C1 segment of cervical spinal cord (tissue), 14 donors: Measurements from ENCODE around the gene CSF1.

Source experiments
- DNase-seq, 14 donors: peaks; one replicate each; lab custom pipeline; 2025; lab: John Stamatoyannopoulos, UW

CSF1 gene

GRCh38 chr1:109977657-109978378, 67.2 kb downstream of the CSF1 start:
- DNase-seq, result no peak

- no peak for DNase-seq
Observed at GRCh38 chr1:109978761-109979488, 68.3 kb downstream of the CSF1 start.

- DNase-seq, result no peak
Observed at GRCh38 chr1:109979489-109980091, 68.9 kb downstream of the CSF1 start.
